GM12875 (cell line): ENCODE data around the gene HINT1.

Experiments used
- H3K4me3 ChIP-seq: one replicate; pipeline ENCODE4 v1.5.1; 2011; ENCODE audit warnings: low read depth, low read length, control low read depth
- TF ChIP-seq, protein P1 (sequence below): IDR thresholded peaks from 2 replicates; pipeline ENCODE4 v1.5.1; 2011; ENCODE audit warnings: low read depth, mild to moderate bottlenecking, control low read depth, inconsistent platforms, low read length, moderate library complexity, borderline replicate concordance; ENCODE audit not compliant: insufficient read depth

The HINT1 gene

DNA sequence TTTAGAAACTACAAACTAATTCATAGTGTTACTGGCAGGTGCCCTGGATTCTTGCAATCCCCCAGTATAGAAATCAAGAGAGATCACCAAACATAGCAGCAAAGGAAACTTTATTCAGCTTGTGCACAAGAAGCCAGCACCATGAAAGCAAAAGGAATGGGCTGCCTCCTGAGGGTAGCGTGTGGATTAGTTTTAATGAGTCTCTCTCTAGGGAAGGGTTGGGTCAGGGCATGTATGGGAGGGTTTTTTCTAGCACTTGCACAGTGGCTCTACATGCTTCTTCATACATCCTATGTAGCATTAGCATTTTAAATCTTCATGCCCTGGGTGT lies 44.1 kb upstream of the HINT1 start:
- no peak overlapping the region for H3K4me3 ChIP-seq
- TF ChIP-seq, protein P1, sequence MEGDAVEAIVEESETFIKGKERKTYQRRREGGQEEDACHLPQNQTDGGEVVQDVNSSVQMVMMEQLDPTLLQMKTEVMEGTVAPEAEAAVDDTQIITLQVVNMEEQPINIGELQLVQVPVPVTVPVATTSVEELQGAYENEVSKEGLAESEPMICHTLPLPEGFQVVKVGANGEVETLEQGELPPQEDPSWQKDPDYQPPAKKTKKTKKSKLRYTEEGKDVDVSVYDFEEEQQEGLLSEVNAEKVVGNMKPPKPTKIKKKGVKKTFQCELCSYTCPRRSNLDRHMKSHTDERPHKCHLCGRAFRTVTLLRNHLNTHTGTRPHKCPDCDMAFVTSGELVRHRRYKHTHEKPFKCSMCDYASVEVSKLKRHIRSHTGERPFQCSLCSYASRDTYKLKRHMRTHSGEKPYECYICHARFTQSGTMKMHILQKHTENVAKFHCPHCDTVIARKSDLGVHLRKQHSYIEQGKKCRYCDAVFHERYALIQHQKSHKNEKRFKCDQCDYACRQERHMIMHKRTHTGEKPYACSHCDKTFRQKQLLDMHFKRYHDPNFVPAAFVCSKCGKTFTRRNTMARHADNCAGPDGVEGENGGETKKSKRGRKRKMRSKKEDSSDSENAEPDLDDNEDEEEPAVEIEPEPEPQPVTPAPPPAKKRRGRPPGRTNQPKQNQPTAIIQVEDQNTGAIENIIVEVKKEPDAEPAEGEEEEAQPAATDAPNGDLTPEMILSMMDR = no peak

GRCh38 chr5:131206772-131207171 lies 41.7 kb upstream of the HINT1 start:
- TF ChIP-seq, protein P1 = no peak
- no peak overlapping the region for H3K4me3 ChIP-seq

DNA sequence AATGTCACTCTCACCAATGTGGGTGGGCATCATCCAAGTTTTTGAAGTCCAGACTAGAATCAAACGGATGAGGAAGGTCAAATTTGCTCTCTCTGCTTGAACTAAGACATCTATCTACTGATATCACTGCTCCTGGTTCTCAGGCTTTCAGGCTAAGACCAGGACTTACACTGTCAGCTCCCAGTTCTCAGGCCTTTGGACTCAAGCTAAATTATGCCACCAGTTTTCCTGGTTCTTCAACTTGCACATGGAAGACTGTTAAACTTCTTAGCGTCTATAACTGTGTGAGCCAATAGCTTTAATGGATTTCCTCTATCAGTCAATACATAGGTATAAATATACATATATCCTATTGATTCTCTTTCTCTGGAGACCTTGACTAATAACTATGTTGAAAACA lies 41.0 kb upstream of the HINT1 start:
- TF ChIP-seq, protein P1 = no peak
- H3K4me3 ChIP-seq = no peak overlapping the region

DNA sequence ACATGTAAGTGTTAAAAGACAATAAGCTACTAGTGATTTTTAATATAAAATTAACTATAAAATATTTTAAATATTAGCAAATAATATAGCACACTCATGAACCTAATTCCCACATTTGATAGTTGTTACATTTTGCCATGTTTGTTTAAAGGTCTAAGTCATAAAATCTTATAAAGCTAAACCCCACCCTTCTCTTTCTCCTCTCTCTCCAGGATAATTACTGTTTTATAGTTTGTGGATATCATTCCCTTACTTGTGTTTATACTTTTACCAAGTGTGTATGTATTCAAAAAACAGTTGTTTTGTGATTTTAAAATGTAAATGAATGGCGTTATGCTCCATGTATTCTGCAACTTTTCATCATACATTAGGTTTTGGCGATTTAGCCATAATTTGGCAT lies 39.9 kb upstream of the HINT1 start:
- no peak overlapping the region for H3K4me3 ChIP-seq
- TF ChIP-seq, protein P1 = no peak

DNA sequence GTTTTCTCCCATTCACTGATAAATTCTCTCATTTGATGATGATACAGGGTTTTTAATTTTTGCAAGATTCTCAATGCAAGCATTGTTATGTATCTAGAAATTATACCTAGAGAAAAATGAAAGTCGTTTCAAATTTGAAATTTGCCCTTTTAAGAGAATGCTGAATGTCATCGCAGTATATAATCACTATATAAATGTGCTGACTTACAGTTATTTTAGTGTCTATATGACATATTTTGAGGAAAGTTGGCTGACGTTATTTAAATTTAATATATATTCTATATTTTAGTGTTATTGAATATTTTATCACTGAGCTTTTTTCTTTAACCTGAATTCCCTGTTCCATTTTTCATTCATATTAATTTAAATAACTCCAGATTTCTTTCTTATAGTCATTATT lies 35.5 kb upstream of the HINT1 start:
- TF ChIP-seq, protein P1 = no peak
- no peak overlapping the region for H3K4me3 ChIP-seq

- TF ChIP-seq, protein P1 = no peak
- H3K4me3 ChIP-seq = no peak overlapping the region
Measured at GRCh38 chr5:131198625-131199024, 33.6 kb upstream of the HINT1 start.

DNA sequence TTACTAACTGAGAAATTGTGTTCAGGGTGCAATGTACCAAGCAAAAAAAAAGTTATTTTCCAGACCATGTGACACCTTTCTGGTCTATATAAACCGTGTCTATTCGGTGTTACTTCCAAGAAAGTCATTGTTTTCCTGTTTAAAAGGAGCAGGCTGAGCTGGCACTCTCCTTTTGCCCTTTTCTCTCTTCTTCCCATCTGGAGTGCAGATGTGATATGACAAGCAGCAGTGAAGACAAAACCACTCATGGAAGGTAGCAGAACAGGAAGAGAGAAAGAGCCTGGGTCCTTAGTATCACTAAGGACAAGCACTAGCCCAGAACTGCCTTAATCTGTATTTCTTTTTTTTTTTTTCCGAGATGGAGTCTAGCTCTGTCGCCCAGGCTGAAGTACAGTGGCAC lies 31.3 kb upstream of the HINT1 start:
- H3K4me3 ChIP-seq = no peak overlapping the region
- TF ChIP-seq, protein P1 = no peak
